Endothelial cell of umbilical vein (primary cell): ENCODE measurements around the gene ZNF629. TPM values are rescaled to one million over a fixed set of nuclear protein-coding genes. Genes with fewer than 3 reads are reported as not detected.

Source experiments
- BruUV-seq: library from RNA; stranded (reverse); fragments of 400-500 nt; replicated peaks from 2 replicates; lab custom pipeline; 2021; lab: Mats Ljungman, UMichigan
- CTCF ChIA-PET: fragments of 300-600, 350-600 bp; sonication (Branson Sonifier 250); formaldehyde crosslinking; loops from one replicate; lab custom pipeline; 2021; ENCODE audit warnings: antibody characterized with exemption, inconsistent platforms; lab: Charles Lee
- POLR2A ChIA-PET: fragments of 300-600, 350-600 bp; sonication (Branson Sonifier 250); formaldehyde crosslinking; loops from one replicate; lab custom pipeline; 2021; ENCODE audit warnings: antibody characterized with exemption, inconsistent platforms; lab: Charles Lee
- DNase-seq: peaks from one replicate; pipeline ENCODE4 v3.0.0-alpha.2; 2011; ENCODE audit warnings: low read depth, low spot score
- FAIRE-seq: peaks from 2 replicates; lab custom pipeline; 2011; peaks lifted over from hg19 to GRCh38; lab: Jason Lieb, UNC
- H2AFZ ChIP-seq: 2 replicates; pipeline ENCODE4 v1.6.0; 2012; ENCODE audit warnings: low read depth, low read length, control low read depth, inconsistent platforms
- H3K27ac ChIP-seq: 2 replicates; pipeline ENCODE4 v1.5.1; 2011; ENCODE audit warnings: low read depth, mild to moderate bottlenecking, control low read depth, low read length, moderate library complexity; ENCODE audit not compliant: insufficient read depth
- H3K27me3 ChIP-seq, 2 experiments: 2 replicates each; pipeline versions ENCODE4 v1.6.0 to v1.6.1; 2011; ENCODE audit warnings: low read length in 2 of 2, mixed read lengths in 1 of 2; ENCODE audit not compliant: control insufficient read depth in 2 of 2, insufficient read depth in 2 of 2
- H3K36me3 ChIP-seq, 2 experiments: 2 replicates in 1 of 2; 3 replicates in 1 of 2; pipeline ENCODE4 v1.5.1; 2011; ENCODE audit warnings: low read length in 2 of 2, mild to moderate bottlenecking in 1 of 2, moderate library complexity in 1 of 2; ENCODE audit not compliant: control insufficient read depth in 2 of 2, insufficient read depth in 2 of 2; ENCODE audit errors: extremely low read depth in 1 of 2
- H3K4me1 ChIP-seq: 3 replicates; pipeline ENCODE4 v1.5.1; 2011; ENCODE audit warnings: mild to moderate bottlenecking, low read length; ENCODE audit not compliant: control insufficient read depth, insufficient read depth; ENCODE audit errors: extremely low read depth
- H3K4me2 ChIP-seq: 2 replicates; pipeline ENCODE4 v1.6.1; 2011; ENCODE audit warnings: low read length, control low read depth, mixed read lengths; ENCODE audit not compliant: insufficient read depth
- H3K4me3 ChIP-seq, 3 experiments: fragments of 200-600 bp in 1 of 3; sonication (generic), shearing (Covaris generic) in 1 of 3; replicated peaks in 1 of 3; 2 replicates each; pipeline ENCODE4 v1.5.1; 2011 to 2016; ENCODE audit warnings: control low read depth in 3 of 3, low read length in 3 of 3, mild to moderate bottlenecking in 2 of 3, inconsistent platforms in 1 of 3, low read depth in 1 of 3, moderate library complexity in 1 of 3; ENCODE audit not compliant: insufficient read depth in 1 of 3
- H3K79me2 ChIP-seq: 2 replicates; pipeline ENCODE4 v1.6.0; 2012; ENCODE audit warnings: low read length, inconsistent platforms; ENCODE audit not compliant: control insufficient read depth, insufficient read depth
- H3K9ac ChIP-seq: replicated peaks from 2 replicates; pipeline ENCODE3; 2011; ENCODE audit warnings: low read length, control low read depth; ENCODE audit not compliant: insufficient read depth; ENCODE audit errors: extremely low read depth
- H3K9me1 ChIP-seq: replicated peaks from 3 replicates; pipeline ENCODE4 v1.6.0; 2011; ENCODE audit warnings: mild to moderate bottlenecking, low read length; ENCODE audit not compliant: control insufficient read depth, insufficient read depth; ENCODE audit errors: extremely low read depth
- H3K9me3 ChIP-seq: replicated peaks from 2 replicates; pipeline ENCODE4 v1.5.1; 2012; ENCODE audit warnings: low read length, inconsistent platforms; ENCODE audit not compliant: control insufficient read depth, insufficient read depth
- H4K20me1 ChIP-seq: replicated peaks from 2 replicates; pipeline ENCODE3; 2011; ENCODE audit warnings: mild to moderate bottlenecking, low read length; ENCODE audit not compliant: control insufficient read depth, insufficient read depth; ENCODE audit errors: extremely low read depth
- EZH2 ChIP-seq: IDR thresholded peaks from 2 replicates; pipeline ENCODE4 v1.6.1; 2012; ENCODE audit warnings: borderline replicate concordance, low read depth, mild to moderate bottlenecking, moderate library complexity, low read length, inconsistent platforms; ENCODE audit not compliant: severe bottlenecking
- FOS ChIP-seq: IDR thresholded peaks from 2 replicates; pipeline ENCODE4 v1.6.1; 2011; ENCODE audit warnings: mild to moderate bottlenecking, low read length, moderate library complexity, borderline replicate concordance; ENCODE audit not compliant: insufficient read depth
- GATA2 ChIP-seq: IDR thresholded peaks from 2 replicates; pipeline ENCODE4 v1.7.0; 2011; ENCODE audit warnings: low read depth, mild to moderate bottlenecking, moderate library complexity, mixed read lengths, low read length; ENCODE audit not compliant: insufficient read length, insufficient read depth
- JUN ChIP-seq: IDR thresholded peaks from 2 replicates; pipeline ENCODE4 v1.6.1; 2011; ENCODE audit warnings: borderline replicate concordance, low read depth; ENCODE audit not compliant: insufficient read length, insufficient read depth
- MYC ChIP-seq: IDR thresholded peaks from one replicate; pipeline ENCODE4 v1.6.1; 2011; ENCODE audit warnings: mild to moderate bottlenecking, low read depth, low read length
- POLR2AphosphoS5 ChIP-seq: IDR thresholded peaks from 2 replicates; pipeline ENCODE4 v1.6.1; 2012; ENCODE audit warnings: low read depth, mild to moderate bottlenecking, control low read depth, low read length, moderate library complexity; ENCODE audit not compliant: insufficient read depth
- dilution Hi-C: fragments of 300-500 bp; cut with MboI; formaldehyde crosslinking; loops from one replicate; pipeline ENCODE4 v1.15.0; 2019; ENCODE audit warnings: low sequenced_read_pairs; ENCODE audit not compliant: extremely low pct_ligation_motif_present
- intact Hi-C: fragments of 100-400 bp; cut with micrococcal nuclease; formaldehyde crosslinking; loops from one replicate; pipeline ENCODE4 v1.10.0; 2022
- polyA plus RNA-seq, 4 experiments: library from polyadenylated mRNA; depleted of rRNA in 3 of 4; stranded (reverse) in 3 of 4; unstranded in 1 of 4; fragments of >200 nt; gene quantifications; 2 replicates each; pipeline versions ENCODE4 v1.2.1 to v1.2.3, GENCODE V29; 2011 to 2012; ENCODE audit warnings: missing spikeins in 1 of 4
- total RNA-seq: library from RNA; stranded (reverse); gene quantifications from 2 replicates; pipeline ENCODE4 v1.2.3, GENCODE V29; 2021
- TF ChIP-seq, protein P1 (sequence below), 2 donors: IDR thresholded peaks; 1 replicate in 1 of 2; 2 replicates in 1 of 2; pipeline ENCODE4 v1.5.1; 2011; ENCODE audit warnings: low read length in 2 of 2, mild to moderate bottlenecking in 2 of 2, moderate library complexity in 2 of 2, control low read depth in 1 of 2, inconsistent platforms in 1 of 2, low read depth in 1 of 2; ENCODE audit not compliant: insufficient read depth in 1 of 2; ENCODE audit errors: extremely low read depth in 1 of 2

Gene ZNF629
- total and polyA plus RNA-seq, 2 donors (not counting 3 experiments of a cell fraction or from before 2014, with no cell fraction given) = 5.2 to 11.2 TPM

- FAIRE-seq = no peak
- dilution Hi-C loops = no loop called here
Measured at GRCh38 chr16:30797670-30798309, 10.8 kb upstream of the ZNF629 start.

DNA sequence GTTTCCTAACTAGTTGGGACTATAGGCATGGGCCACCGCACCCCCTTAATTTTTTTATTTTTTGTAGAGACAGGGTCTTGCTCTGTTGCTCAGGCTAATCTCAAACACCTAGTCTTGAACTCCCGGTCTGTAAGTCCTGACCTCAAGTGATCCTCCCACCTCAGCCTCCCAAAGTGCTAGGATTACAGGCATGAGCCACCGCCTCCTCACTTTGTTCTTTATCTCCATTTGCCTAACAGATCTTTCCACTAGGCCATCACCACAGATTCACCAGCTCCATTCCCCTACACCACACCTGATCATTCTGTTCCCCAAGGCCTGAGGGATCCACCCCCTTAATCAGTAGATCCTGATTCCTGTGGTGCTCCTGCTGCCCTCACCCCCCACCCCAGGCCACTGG lies 7.6 kb upstream of the ZNF629 start:
- no peak for DNase-seq
- no peaks in the 10 kb centered on the region for H4K20me1 ChIP-seq
- H3K4me1 ChIP-seq = no peaks in the 10 kb centered on the region
- FAIRE-seq = no peak
- TF ChIP-seq POLR2AphosphoS5 (no peak), GATA2 (no peak), FOS (no peak), EZH2 (no peak)
- TF ChIP-seq, protein P1, sequence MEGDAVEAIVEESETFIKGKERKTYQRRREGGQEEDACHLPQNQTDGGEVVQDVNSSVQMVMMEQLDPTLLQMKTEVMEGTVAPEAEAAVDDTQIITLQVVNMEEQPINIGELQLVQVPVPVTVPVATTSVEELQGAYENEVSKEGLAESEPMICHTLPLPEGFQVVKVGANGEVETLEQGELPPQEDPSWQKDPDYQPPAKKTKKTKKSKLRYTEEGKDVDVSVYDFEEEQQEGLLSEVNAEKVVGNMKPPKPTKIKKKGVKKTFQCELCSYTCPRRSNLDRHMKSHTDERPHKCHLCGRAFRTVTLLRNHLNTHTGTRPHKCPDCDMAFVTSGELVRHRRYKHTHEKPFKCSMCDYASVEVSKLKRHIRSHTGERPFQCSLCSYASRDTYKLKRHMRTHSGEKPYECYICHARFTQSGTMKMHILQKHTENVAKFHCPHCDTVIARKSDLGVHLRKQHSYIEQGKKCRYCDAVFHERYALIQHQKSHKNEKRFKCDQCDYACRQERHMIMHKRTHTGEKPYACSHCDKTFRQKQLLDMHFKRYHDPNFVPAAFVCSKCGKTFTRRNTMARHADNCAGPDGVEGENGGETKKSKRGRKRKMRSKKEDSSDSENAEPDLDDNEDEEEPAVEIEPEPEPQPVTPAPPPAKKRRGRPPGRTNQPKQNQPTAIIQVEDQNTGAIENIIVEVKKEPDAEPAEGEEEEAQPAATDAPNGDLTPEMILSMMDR (IDR thresholded peaks at IDR 0.05; ENCODE audit: extremely low read depth in 1 of 2, insufficient read depth in 1 of 2, low read depth in 1 of 2, low read length in 2 of 2) = no peak
- no peak overlapping the region for H2AFZ ChIP-seq
- no peaks in the 10 kb centered on the region for H3K79me2 ChIP-seq
- no peak overlapping the region for H3K4me2 ChIP-seq
- intact Hi-C loops (no loop called here), dilution Hi-C loops (no loop called here)
- H3K9me1 ChIP-seq = no peaks in the 10 kb centered on the region
- ChIA-PET POLR2A (no interaction called here), CTCF (no interaction called here)
- H3K36me3 ChIP-seq = no peaks in the 10 kb centered on the region
- no peak overlapping the region for H3K9ac ChIP-seq
- BruUV-seq = no TSS peak
- no peaks in the 10 kb centered on the region for H3K27me3 ChIP-seq
- no peaks in the 10 kb centered on the region for H3K9me3 ChIP-seq
- no peak overlapping the region for H3K27ac ChIP-seq
- no peak overlapping the region for H3K4me3 ChIP-seq

More at GRCh38 chr16:30797670-30798309, 10.8 kb upstream of the ZNF629 start:
- Histone ChIP-seq H3K4me3 (no peak overlapping the region), H3K9me1 (no peaks in the 10 kb centered on the region), H3K79me2 (no peaks in the 10 kb centered on the region), H2AFZ (no peak overlapping the region), H3K27ac (no peak overlapping the region), H4K20me1 (no peaks in the 10 kb centered on the region), H3K27me3 (no peaks in the 10 kb centered on the region), H3K9ac (no peak overlapping the region), H3K9me3 (no peaks in the 10 kb centered on the region), H3K4me2 (no peak overlapping the region), H3K4me1 (no peaks in the 10 kb centered on the region), H3K36me3 (no peaks in the 10 kb centered on the region)
- POLR2A ChIA-PET = no interaction called here
- intact Hi-C loops = no loop called here
- CTCF ChIA-PET = interaction anchor here (0.7 to 3.0 kb wide), 5 partner anchors 11 to 56 kb away, joined by 3 to 12 read pairs (median 4); partner anchors contain the start of gene ZNF629
- TF ChIP-seq, protein P1 (IDR thresholded peaks at IDR 0.05; ENCODE audit: extremely low read depth in 1 of 2, insufficient read depth in 1 of 2, low read depth in 1 of 2, low read length in 2 of 2) = peak in 1 of 2 donors; percentile 6
- TF ChIP-seq MYC (no peak), JUN (no peak)
- BruUV-seq = no TSS peak
- DNase-seq = no peak
